ENCODE data around the gene VPS8. TPM values are rescaled to one million over a fixed set of nuclear protein-coding genes. Genes with fewer than 3 reads are reported as not detected.
A peak's percentile ranks its signal among the peaks of the same experiment; 100 is the strongest.

VPS8 gene
- total RNA-seq, 2 experiments from 2014 or later, result 30.2 to 33.3 TPM

DNA sequence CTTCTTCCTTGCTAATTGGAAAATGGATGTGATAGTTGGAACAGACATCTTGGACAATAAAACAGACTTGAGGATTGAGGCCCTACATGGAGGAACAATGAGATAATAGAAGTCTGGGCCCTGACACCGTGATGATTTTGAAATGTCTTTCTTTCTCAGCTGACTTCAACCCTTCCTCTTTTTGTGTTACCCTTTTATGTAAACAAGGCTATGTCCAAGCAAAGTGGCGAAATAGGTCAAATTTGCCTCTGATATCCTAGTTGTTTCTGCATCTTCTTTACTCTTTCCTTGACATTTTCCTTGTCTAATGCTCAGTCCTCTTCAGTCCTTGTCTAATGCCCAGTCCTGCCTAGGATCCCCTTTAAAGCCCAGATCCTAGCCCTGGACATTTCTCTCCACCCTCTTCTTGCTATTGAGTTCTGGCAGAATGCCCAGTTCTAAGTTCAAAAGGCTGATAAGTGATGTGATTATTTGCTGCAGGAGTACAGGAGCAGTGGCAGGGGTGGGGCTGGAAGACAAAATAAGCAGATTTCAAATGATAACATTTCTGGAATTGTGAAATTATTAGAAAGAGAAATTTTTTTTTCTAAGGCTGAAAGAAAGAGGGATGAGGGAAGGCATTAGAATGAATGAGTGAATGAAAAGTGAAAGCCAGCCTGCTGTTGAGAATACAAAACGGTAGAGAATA is 6.5 kb upstream of the VPS8 start:
- Mint-ChIP-seq H3K27me3 (peaks cover 11% of the 10 kb centered on the region), H3K27ac (no peak overlapping the region), H3K36me3 (ENCODE audit: low read depth) (no peaks in the 10 kb centered on the region), H3K4me1 (ENCODE audit: low read depth) (peaks cover 3% of the 10 kb centered on the region), H3K9me3 (no peaks in the 10 kb centered on the region), H3K4me3 (no peak overlapping the region)
- POLR2A ChIA-PET, result no interaction called here
- DNase-seq, result no peak
- TF ChIP-seq, protein P1, sequence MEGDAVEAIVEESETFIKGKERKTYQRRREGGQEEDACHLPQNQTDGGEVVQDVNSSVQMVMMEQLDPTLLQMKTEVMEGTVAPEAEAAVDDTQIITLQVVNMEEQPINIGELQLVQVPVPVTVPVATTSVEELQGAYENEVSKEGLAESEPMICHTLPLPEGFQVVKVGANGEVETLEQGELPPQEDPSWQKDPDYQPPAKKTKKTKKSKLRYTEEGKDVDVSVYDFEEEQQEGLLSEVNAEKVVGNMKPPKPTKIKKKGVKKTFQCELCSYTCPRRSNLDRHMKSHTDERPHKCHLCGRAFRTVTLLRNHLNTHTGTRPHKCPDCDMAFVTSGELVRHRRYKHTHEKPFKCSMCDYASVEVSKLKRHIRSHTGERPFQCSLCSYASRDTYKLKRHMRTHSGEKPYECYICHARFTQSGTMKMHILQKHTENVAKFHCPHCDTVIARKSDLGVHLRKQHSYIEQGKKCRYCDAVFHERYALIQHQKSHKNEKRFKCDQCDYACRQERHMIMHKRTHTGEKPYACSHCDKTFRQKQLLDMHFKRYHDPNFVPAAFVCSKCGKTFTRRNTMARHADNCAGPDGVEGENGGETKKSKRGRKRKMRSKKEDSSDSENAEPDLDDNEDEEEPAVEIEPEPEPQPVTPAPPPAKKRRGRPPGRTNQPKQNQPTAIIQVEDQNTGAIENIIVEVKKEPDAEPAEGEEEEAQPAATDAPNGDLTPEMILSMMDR (IDR thresholded peaks at IDR 0.05), result no peak
- CTCF ChIA-PET, result interaction anchor here (2.3 kb wide), 1 partner anchor 9 kb away, joined by 17 read pairs; no protein-coding TSS in a partner anchor
- no peak for ATAC-seq
- intact Hi-C loops (cut with micrococcal nuclease), result no loop called here

DNA sequence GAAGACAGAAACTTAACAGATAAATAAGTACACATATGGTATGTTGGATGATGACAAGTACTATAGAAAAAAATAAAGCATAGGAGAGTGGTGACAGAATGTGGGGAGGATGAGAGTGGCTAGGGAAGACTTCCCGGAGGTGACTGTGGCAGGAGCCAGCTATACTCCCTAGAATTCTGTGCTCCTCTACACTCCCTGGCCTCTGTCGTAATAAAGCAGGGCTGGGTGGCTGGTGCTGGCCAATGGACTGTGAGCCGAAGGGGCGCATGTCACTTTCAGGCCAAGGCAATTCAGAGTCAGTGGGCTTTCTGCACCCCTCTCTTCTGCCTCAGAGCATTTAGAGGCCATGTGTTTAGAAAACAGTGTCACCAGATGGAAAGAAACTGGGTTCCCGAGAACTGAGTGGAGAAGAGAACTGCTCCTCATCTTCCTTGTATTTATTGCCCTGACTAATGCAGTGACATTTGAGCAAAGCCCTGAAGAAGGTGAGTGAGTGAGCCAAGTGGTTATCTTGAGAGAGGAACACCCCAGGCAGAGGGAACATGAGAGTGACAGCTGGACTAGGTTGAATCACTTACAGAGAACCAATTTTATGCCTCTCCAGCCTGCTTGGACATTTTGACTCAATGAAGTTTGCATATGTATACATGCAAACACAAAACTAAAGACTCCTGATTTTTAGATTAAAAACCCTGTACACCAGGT is 5.2 kb upstream of the VPS8 start:
- no peak overlapping the region for H3K27ac Mint-ChIP-seq
- H3K27me3 Mint-ChIP-seq, result peaks cover 3% of the 10 kb centered on the region
- ATAC-seq, result no peak
- ChIA-PET CTCF (interaction anchor here (1.9 kb wide), 1 partner anchor 16 kb away, joined by 4 read pairs; no protein-coding TSS in a partner anchor), POLR2A (no interaction called here)
- H3K36me3 Mint-ChIP-seq (ENCODE audit: low read depth), result no peaks in the 10 kb centered on the region
- H3K4me3 Mint-ChIP-seq, result no peak overlapping the region
- TF ChIP-seq, protein P1 (IDR thresholded peaks at IDR 0.05), result no peak
- H3K4me1 Mint-ChIP-seq (ENCODE audit: low read depth), result peaks cover 11% of the 10 kb centered on the region
- no peaks in the 10 kb centered on the region for H3K9me3 Mint-ChIP-seq
- intact Hi-C loops (cut with micrococcal nuclease), result no loop called here
- no peak for DNase-seq

DNA sequence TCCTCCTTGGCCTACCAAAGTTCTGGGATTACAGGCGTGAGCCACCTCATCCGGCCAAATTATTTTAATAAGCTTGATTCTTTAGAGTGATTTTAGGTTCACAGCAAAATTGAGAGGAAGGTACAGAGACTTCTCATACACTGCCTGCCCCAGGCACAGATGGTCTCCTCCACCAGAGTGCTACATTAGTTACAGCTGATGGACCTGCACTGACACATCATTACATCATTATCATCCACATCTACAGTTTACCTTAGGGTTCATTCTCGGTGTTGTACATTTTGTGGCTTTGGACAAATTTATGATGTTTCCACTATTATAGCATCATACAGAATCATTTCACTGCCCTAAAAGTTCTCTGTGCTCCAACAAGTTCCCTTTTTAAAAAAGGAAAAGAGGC is 4.4 kb upstream of the VPS8 start:
- DNase-seq (no peak), ATAC-seq (no peak)
- Mint-ChIP-seq H3K4me1 (ENCODE audit: low read depth) (peaks cover 13% of the 10 kb centered on the region), H3K9me3 (no peaks in the 10 kb centered on the region), H3K36me3 (ENCODE audit: low read depth) (peaks cover 3% of the 10 kb centered on the region), H3K27me3 (no peaks in the 10 kb centered on the region), H3K4me3 (no peak overlapping the region), H3K27ac (no peak overlapping the region)
- TF ChIP-seq, protein P1 (IDR thresholded peaks at IDR 0.05), result no peak
- ChIA-PET POLR2A (interaction anchor here (0.6 kb wide), 1 partner anchor 173 kb away, joined by 4 read pairs; no protein-coding TSS in a partner anchor), CTCF (interaction anchor here (1.2 to 1.9 kb wide), 5 partner anchors 10 to 29 kb away, joined by 3 to 6 read pairs (median 4); no protein-coding TSS in a partner anchor)
- intact Hi-C loops (cut with micrococcal nuclease), result no loop called here

DNA sequence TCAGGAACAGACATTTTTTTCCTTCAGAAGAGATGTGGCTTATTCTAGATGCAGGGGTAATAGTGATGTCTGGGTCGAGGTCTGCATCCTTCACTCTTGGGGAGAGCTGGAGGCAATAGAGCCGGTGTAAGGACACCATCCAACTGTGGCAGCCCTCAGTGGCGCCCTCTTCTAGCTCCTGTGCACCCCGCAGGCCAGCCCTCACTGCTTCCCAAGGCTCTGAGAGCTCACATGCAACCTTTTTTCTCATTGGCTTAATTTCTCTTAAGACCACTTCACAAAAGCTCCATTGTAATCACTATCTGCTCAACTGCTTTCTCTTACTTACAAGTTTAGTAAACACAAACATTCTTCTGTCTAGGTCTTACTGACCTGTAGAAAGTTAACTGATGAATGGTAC is 3.9 kb upstream of the VPS8 start:
- intact Hi-C loops (cut with micrococcal nuclease), result no loop called here
- peak; percentile 49 for DNase-seq
- Mint-ChIP-seq H3K4me1 (ENCODE audit: low read depth) (peaks cover 16% of the 10 kb centered on the region), H3K27me3 (no peaks in the 10 kb centered on the region), H3K4me3 (no peak overlapping the region), H3K27ac (no peak overlapping the region), H3K36me3 (ENCODE audit: low read depth) (peaks cover 3% of the 10 kb centered on the region), H3K9me3 (no peaks in the 10 kb centered on the region)
- CTCF ChIA-PET, result interaction anchor here (0.9 to 1.9 kb wide), 6 partner anchors 10 to 64 kb away, joined by 3 to 6 read pairs (median 4); no protein-coding TSS in a partner anchor
- no peak for ATAC-seq
- POLR2A ChIA-PET, result interaction anchor here (0.6 kb wide), 1 partner anchor 173 kb away, joined by 4 read pairs; no protein-coding TSS in a partner anchor
- TF ChIP-seq, protein P1 (IDR thresholded peaks at IDR 0.05), result peak; percentile 35

DNA sequence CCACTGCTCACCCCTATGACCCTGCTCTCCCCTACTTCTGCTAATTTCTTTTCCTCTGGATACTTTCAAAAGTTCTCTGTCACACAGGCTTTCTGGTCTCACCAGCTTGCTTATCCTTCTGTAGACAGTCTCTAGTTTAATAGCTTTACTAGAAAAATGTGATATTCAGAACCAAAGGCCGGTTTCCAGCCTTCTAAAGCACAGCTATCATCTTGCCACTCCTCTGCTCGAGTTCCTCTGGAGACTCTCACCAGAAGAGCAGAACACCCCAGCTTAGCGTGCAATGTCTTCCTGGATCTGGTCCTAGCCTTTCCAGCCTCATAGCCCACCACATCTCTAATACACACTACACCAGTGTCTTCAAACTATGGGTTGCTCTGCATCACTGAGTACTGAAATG is 1.8 kb upstream of the VPS8 start:
- Mint-ChIP-seq H3K9me3 (no peaks in the 10 kb centered on the region), H3K36me3 (ENCODE audit: low read depth) (peaks cover 3% of the 10 kb centered on the region), H3K27me3 (no peaks in the 10 kb centered on the region), H3K4me1 (ENCODE audit: low read depth) (peaks cover 34% of the 10 kb centered on the region), H3K4me3 (no peak overlapping the region), H3K27ac (no peak overlapping the region)
- ATAC-seq, result no peak
- TF ChIP-seq, protein P1 (IDR thresholded peaks at IDR 0.05), result no peak
- POLR2A ChIA-PET, result no interaction called here
- CTCF ChIA-PET, result interaction anchor here (0.8 to 2.3 kb wide), 3 partner anchors 9 to 249 kb away, joined by 3 to 10 read pairs (median 5); no protein-coding TSS in a partner anchor
- intact Hi-C loops (cut with micrococcal nuclease), result no loop called here
- no peak for DNase-seq

Measured in activated CD8-positive, alpha-beta T cell treated with anti-CD3 and anti-CD28 coated beads for 36 hours (primary cell).